ENCODE results near the gene SPCS3.
A peak's percentile ranks its signal among the peaks of the same experiment; 100 is the strongest.

GRCh38 chr4:176302283-176303275 is 17.2 kb upstream of the SPCS3 start:
- TF ChIP-seq CTCF (IDR thresholded peaks at IDR 0.05) (no peak), EP300 (IDR thresholded peaks at IDR 0.05) (no peak), POLR2A (IDR thresholded peaks at IDR 0.05) (no peak), POLR2AphosphoS5 (IDR thresholded peaks at IDR 0.05) (peak; percentile 43)
